Stimulated activated CD4-positive, alpha-beta T cell treated with anti-CD3 and anti-CD28 coated beads, Interleukin-12 subunit alpha, Interleukin-12 subunit beta, amount 100 ng/mL, for 4 hours (primary cell): ENCODE measurements around the gene POLR2A.
"Not testable (repeated sequence)": the region's sequence is repeated elsewhere in the genome, so short reads cannot be mapped to it uniquely, and the experiment has no call there.

Source experiments
- DNase-seq: peaks from one replicate; pipeline ENCODE4 v3.0.0-alpha.2; 2020

The POLR2A gene

DNA sequence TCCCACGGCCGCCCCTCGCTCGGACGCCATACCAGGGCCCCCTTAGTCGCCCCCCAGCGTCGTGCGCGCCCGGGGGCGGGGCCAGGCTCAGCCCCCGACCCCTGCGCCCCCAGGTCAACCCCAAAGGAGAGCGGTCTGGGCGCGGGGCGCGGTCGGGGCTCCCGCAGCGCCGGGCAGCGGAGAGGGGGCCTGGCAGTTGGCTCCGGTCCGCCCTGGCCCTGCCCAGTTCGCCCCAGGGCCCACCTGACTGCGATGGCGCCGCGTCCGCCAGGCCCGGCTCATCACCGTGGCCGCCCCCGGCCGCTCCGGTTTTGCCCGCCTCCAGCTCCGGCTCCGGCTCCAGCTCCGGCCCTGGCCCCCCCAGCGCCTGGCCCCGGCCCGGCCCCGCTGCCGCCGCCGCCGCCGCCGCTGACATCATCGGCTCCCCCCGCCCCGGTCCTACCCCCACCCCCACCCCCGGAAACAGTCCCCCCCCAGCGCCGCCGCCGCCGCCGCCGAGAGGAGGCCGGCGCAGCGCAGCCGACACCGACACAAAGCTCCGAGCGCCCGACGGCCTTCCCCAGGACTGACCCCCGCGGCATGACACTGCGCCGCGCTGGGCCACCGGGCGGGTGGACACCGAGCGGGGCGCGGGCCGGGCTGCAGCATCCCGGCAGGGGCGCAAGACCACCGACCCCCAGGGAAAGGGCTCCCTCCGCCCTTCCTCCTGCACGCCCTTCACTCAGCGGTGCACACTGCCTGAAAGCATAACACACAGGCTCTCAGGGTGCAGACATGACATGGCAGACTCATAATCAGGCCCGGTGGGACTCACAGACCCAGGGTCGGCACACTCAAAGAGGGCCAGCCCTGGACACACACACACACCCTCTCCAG is 4.7 kb upstream of the POLR2A start, which contains the start of gene ZBTB4:
TSS of gene ZBTB4 (minus strand) at position 419 of the 876 bp plus-strand sequence. CDS start 12,830 bp downstream, outside the sequence.
- DNase-seq, result peak; percentile 61

DNA sequence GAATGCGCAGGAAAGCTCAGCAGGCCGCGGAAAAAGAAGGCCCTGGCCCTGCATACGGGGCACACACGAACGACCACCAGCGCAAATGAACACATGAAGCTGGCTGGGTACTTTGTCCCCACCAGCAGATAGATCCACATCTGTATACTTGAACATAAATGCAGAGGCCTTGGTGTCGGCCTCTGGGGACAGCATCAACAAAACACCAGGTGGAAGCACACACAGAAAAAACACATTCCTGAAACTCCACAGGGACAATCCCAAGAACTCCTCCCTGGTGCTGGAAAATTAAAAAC is 4.1 kb upstream of the POLR2A start:
- no peak for DNase-seq

DNA sequence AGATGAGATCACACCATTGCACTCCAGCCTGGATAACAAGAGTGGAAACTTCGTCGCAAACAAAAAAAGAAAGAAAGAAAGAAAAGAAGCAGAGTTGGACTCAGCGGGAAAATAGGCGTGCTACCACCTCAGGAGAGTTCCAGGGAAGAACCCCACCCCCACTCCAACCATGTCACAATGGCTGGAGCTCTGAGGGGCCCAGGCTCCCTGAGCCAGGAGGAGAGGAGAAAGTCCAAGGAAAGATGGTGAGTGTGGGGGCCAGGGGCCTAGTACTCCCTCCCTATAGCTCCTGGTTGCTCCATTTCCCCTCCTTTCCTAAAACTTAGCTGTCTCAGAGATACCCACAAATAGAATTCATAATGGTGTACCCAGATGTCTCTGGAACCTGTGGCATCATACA is 2.9 kb upstream of the POLR2A start, which contains the start of gene SLC35G6:
TSS of gene SLC35G6 (plus strand) at position 172 of the 400 bp plus-strand sequence. CDS start at position 243, 71 bp downstream.
- DNase-seq, result not testable (repeated sequence)

DNA sequence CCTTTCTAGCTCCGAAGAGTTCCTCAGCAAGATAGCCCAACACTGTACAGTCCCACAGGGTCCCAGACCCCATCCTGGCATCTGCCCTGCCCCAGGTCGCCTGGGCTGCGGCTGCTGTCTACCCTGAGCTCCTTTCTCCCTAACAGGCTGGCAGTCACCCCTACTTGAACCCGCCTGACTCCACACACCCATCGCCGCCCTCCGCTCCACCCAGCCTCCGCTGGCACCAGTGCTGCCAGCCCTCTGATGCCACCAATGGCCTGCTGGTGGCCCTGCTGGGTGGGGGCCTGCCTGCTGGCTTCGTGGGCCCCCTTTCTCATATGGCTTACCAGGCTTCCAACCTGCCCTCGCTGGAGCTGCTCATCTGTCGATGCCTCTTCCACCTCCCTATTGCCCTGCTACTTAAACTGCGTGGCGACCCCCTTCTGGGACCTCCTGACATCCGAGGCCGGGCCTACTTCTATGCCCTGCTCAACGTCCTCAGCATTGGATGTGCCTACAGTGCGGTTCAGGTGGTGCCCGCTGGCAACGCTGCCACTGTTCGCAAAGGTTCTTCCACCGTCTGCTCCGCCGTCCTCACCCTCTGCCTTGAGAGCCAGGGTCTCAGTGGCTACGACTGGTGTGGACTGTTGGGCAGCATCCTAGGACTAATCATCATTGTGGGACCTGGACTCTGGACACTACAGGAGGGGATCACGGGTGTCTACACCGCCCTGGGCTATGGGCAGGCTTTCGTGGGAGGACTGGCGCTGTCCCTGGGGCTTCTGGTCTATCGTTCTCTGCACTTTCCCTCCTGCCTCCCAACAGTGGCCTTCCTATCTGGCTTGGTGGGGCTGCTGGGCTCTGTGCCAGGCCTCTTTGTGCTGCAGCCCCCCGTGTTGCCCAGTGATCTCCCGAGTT is 2.1 kb upstream of the POLR2A start:
- DNase-seq, result not testable (repeated sequence)

DNA sequence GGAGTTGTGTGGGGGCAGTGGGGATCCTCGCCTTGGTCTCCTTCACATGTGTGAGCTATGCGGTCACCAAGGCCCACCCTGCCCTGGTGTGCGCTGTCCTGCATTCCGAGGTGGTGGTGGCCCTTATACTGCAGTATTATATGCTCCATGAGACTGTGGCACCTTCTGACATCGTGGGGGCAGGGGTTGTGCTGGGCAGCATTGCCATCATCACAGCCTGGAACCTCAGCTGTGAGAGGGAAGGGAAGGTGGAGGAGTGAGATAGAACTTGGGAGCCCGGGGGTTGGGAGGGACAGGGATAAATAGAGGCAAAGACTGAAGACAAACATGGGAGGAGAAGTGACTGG is 1.5 kb upstream of the POLR2A start:
- not testable (repeated sequence) for DNase-seq

DNA sequence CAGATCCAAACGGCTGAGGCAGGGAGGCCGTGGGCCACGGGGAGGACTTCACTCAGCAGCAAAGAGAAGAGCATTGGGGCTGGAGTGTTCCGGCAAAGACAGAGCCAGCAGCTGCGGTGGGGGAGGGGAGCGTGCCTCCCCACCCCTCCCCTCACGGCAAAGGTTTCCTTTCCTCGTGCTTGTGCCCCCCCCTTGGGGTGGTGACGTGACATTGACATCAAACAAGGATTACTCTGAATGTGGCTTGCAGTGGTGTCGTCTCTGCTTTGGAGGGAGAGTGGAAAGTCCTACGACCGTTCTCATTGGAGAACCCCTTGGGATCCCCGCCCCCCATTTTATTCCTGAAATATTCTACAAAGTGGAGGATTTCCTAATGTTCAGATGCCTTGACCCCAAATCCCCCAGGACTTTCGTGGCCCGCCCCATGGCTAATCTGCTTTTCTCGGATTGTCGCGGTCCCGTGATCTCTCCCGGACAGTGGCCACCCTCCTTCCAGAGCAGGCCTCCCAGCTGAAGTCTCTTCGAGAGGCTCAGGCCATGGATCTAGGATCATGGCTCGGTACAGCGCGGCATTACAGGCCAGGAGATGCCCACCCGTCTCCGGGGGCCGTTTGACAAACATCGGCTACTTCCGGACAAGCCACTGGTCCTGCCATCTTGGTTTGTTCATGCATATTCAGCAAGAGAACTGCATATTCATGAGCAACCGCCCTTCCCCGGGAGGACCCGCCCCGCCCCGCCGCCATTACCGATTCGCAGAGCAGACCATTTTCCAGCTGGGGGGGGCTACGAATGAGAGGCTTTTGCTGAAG is 705 bp upstream of the POLR2A start:
- DNase-seq, result peak; percentile 86

DNA sequence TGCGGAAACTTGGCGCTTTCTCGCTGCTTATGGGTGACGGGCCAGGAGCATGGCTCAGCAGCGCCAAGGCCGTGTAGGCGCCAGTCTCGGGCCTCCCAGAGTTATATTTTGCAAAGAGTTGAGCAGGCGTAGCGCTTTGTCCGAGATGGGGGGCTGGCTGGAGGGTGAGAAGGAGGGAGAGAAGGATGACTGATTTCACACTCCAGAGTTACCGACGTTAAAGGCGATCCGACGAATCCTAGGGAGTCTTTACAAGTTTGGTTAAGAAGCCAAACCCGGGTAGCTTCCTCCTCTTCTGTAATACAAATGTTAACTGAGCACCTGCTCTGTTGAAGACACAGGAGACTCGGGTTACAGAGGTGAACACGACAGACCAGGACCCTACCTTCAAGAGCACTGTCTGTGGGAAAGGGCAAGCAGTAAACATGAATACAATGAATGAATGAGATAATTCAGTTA is 782 bp downstream of the POLR2A start:
- no peak for DNase-seq

DNA sequence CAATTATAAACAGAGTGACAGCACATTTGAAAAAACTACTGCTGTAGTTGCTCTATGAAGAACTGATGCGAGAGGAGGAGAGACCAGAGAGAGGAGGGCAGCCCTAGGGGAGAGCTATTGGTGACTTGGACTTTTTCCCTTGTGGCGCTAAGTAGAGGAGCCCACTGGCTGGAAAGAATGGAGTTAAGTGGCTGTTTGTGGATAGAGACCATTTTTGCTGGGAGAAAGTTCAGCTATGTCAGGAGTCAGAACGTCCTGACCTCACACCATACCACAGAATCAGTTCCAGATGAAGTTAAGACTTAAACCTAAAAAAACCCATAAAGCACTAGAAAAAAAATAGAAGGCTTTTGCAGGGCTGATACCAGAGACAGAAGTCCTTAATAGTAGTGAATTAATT is 2.0 kb downstream of the POLR2A start:
- DNase-seq, result no peak

DNA sequence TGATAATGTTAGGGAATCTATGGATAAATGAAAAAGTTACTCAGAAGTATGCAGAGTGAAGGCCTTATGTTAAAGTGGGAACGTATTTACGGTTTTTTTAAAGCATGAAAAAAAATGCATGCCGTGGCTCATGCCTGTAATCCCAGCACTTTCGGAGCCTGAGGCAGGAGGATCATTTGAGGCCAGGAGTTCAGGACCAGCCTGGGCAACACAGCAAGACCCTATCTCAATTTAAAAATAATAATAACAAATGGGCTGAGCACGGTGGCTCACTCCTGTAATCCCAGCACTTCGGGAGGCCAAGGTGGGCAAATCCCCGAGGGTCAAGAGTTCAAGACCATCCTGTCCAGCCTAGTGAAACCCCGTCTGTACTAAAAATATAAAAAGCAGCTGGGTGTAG is 6.0 kb downstream of the POLR2A start:
- DNase-seq, result no peak

DNA sequence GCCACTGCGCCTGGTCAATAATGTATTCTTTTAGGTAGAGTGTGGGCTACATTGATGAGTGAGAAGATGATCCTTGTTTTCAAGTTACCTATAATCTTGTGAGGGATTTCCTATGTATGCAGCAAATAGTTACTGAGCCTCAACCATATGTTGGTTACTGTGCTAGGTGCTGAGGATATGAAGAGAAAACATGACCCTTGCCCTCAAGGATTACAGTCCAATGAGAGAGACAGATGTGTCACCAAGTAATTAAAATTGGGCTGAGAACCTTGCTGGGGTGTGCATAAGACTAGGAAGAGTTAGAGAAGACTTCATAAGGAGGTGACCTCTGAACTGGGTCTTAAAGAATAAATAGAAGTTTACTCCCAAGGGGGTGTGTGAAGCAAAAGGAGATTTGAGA is 7.4 kb downstream of the POLR2A start:
- DNase-seq, result no peak

DNA sequence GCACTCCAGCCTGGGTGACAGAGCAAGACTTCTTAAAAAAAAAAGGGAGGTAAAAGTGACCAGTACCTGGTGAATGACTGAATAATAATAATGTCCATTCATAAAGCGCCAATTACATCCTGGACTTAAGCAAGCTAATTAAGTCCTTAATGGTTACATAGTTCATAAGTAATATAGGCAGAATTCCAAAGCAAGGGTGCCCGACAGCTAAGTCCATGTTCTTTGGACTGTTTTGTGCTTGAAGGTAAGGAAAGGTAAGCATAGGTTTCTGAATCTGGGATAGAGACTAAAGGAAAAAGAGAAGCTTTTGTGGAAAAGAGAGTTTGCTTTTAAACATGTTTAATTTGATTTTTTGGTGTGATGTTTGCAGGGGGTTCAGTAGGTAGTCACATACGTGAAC is 9.8 kb downstream of the POLR2A start:
- no peak for DNase-seq

DNA sequence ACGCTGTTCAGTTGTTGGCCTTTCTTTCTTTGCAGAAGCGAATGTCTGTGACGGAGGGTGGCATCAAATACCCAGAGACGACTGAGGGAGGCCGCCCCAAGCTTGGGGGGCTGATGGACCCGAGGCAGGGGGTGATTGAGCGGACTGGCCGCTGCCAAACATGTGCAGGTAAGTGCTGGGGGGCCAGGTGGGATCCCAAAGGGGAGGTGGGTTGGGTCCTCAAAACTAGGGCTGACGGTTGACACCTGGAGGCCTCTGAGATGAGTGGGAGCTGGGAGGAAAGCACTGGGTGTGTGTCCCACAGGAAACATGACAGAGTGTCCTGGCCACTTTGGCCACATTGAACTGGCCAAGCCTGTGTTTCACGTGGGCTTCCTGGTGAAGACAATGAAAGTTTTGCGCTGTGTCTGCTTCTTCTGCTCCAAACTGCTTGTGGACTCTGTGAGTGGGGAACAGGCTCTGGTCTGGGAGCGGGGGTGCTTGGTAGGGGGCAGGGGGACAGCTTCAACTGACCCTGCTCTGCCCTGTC is 11.8 kb downstream of the POLR2A start:
- DNase-seq, result no peak

DNA sequence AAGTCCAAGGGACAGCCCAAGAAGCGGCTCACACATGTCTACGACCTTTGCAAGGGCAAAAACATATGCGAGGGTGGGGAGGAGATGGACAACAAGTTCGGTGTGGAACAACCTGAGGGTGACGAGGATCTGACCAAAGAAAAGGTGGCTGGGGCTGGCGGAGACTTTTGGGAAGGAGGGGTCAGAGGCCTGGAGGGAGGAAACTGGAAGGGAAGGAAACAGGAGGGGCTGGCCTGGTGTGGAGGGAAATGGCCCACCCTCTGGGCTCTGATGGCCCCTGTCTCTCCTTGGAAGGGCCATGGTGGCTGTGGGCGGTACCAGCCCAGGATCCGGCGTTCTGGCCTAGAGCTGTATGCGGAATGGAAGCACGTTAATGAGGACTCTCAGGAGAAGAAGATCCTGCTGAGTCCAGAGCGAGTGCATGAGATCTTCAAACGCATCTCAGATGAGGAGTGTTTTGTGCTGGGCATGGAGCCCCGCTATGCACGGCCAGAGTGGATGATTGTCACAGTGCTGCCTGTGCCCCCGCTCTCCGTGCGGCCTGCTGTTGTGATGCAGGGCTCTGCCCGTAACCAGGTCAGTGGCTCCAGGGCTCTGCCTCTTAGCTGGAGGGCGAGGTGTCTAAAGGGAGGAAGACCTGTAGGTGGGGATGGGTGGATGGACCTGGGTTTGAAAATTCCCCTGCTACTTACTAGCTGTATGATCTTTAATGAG is 12.5 kb downstream of the POLR2A start:
- no peak for DNase-seq

DNA sequence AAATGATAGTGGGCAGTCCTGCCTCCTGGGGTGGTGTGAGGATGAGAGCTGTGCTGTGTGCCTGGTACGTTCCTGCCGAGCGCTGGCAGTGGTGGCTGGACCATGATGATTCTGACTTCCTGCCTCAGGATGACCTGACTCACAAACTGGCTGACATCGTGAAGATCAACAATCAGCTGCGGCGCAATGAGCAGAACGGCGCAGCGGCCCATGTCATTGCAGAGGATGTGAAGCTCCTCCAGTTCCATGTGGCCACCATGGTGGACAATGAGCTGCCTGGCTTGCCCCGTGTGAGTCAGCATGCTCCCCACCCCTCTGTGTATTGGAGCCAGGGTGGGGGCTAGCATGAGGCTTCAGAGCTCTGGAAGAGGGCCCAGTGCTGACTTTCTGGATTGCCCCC is 13.1 kb downstream of the POLR2A start:
- no peak for DNase-seq

DNA sequence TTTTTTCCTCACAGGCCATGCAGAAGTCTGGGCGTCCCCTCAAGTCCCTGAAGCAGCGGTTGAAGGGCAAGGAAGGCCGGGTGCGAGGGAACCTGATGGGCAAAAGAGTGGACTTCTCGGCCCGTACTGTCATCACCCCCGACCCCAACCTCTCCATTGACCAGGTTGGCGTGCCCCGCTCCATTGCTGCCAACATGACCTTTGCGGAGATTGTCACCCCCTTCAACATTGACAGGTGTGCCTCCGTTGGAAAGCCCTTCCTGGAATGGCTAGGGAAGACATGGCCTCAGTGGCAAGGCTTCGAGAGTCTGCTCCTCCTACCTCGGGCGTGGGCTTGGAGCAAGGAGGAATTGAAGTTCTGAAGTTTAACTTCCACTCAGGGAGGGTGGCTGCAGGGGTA is 13.5 kb downstream of the POLR2A start:
- no peak for DNase-seq

DNA sequence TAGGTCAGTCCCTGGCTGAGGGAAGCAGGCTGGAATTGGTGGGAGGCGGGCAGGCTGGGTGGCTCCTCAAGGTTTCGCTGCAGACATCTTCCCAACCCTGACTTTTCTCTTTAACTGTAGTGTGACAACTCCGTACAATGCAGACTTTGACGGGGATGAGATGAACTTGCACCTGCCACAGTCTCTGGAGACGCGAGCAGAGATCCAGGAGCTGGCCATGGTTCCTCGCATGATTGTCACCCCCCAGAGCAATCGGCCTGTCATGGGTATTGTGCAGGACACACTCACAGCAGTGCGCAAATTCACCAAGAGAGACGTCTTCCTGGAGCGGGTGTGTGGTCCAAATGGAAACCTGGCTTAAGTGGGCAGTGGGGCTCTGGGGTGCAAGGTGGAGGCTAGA is 15.0 kb downstream of the POLR2A start:
- DNase-seq, result no peak

DNA sequence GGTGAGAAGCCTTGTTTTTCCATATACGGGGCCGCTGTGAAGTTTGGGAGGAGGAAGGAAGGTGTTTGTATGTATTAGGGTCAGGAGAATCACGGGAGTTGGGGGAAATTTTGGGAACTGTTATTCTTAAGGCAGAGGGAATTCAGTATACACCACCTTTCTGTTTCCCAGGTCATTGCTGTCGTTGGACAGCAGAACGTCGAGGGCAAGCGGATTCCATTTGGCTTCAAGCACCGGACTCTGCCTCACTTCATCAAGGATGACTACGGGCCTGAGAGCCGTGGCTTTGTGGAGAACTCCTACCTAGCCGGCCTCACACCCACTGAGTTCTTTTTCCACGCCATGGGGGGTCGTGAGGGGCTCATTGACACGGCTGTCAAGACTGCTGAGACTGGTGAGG is 17.6 kb downstream of the POLR2A start:
- DNase-seq, result no peak

DNA sequence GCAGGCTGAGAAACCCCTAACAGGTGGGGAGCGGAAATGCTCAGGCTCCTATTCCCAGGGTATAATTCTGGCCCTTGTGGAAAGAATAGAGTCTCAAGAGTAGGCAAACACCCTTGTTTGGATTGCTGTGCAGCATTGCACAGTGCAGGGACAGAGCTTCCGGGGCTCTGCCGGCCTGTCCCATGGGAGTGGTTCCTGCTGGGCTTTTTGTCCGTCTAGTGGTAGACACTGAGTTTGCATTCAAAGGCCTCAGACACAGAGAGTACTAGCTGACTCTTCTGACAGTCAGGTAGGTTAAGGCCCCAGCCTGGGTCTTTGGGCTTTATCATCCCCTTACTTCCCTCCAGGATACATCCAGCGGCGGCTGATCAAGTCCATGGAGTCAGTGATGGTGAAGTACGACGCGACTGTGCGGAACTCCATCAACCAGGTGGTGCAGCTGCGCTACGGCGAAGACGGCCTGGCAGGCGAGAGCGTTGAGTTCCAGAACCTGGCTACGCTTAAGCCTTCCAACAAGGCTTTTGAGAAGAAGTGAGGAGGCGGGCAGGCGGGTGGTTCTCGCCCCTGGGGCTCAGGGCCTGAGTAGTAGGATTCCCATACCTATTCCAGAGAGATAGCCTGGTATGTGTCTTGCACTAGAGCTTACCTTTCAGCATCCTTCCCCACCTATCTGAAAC is 18.1 kb downstream of the POLR2A start:
- DNase-seq, result no peak

DNA sequence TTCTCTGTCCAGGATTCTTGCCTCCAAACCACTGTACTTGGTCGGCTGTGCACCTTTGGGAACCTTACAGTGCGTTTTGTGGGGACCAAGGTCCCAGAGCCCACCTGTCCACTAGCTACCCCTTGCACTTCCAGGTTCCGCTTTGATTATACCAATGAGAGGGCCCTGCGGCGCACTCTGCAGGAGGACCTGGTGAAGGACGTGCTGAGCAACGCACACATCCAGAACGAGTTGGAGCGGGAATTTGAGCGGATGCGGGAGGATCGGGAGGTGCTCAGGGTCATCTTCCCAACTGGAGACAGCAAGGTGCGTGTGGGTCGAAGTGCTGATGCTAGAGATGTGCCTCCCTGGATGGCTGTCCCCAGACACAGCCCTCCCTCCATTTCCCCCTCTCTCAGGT is 18.8 kb downstream of the POLR2A start:
- DNase-seq, result no peak

DNA sequence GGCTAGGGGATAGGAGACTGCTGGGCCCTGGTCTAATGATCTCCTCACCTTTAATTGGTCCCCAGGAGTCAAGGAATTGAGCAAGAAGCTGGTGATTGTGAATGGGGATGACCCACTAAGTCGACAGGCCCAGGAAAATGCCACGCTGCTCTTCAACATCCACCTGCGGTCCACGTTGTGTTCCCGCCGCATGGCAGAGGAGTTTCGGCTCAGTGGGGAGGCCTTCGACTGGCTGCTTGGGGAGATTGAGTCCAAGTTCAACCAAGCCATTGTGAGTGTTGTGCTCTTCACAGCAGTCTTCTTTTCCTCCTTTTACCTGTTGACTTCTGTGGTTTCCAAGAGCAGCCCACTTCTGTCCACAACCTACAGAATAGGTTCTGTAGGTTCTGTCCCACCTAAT is 19.4 kb downstream of the POLR2A start:
- no peak for DNase-seq

DNA sequence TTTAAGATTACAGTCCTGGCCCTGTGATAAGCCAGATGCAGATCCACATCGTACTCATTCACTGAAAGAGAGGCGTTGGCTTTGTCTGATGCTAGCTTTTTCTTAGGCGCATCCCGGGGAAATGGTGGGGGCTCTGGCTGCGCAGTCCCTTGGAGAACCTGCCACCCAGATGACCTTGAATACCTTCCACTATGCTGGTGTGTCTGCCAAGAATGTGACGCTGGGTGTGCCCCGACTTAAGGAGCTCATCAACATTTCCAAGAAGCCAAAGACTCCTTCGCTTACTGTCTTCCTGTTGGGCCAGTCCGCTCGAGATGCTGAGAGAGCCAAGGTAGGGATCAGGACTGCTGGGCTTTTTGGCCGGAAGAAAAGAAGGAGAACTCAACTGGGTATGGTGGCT is 24.0 kb downstream of the POLR2A start:
- DNase-seq, result no peak

DNA sequence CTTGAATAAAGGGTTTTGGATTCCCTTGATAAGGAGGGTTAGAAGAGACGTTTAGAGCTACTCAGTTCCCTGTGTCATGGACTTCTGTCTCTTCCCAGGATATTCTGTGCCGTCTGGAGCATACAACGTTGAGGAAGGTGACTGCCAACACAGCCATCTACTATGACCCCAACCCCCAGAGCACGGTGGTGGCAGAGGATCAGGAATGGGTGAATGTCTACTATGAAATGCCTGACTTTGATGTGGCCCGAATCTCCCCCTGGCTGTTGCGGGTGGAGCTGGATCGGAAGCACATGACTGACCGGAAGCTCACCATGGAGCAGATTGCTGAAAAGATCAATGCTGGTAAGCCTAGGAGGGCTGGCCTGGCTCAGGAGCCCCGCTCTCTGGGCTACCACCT is 24.7 kb downstream of the POLR2A start:
- no peak for DNase-seq
